AG08396 (cell line): ENCODE measurements around the gene LPCAT2.

Experiments
- DNase-seq: peaks from one replicate; pipeline ENCODE4 v3.0.0; 2012; ENCODE audit warnings: low spot score, mixed read lengths

Gene LPCAT2

DNA sequence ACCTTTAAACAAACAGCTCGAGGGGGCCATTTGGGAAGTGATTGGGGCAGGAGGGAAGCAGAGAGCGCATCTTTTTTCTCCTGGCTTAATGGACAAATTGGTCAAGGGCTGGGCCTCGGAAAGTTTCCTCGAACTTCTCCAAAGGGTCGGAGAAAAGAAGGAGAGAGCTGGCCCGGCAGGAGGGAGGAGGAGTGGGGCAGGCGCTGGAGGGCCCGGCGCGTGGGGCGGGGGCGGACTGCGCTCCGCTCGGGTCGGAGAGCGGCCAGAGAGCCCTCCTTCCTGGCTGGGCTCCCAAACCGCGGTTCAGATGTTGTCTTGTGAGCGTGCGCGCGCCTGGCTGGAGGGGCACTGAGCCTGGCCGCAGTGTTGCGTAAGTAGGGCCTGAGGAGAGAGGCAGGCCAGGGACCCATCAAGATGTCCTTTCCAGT lies 28.6 kb upstream of the LPCAT2 start:
- peak; percentile 91 for DNase-seq

DNA sequence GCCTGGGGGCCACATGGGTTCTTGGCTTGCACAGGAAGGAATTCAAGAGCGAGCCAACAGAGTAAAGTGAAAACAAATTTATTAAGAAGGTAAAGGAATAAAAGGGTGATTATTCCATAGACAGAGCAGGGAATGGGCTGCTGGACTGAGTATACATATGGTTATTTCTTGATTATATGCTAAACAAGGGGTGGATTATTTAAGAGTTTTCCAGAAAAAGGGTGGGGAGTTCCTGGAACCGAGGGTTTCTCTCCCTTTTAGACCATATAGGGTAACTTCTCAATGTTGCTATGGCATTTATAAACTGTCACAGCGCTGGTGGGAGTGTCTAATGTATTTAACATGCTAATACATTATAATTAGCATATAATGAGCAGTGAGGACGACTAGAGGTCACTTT lies 27.8 kb upstream of the LPCAT2 start:
- no peak for DNase-seq

DNA sequence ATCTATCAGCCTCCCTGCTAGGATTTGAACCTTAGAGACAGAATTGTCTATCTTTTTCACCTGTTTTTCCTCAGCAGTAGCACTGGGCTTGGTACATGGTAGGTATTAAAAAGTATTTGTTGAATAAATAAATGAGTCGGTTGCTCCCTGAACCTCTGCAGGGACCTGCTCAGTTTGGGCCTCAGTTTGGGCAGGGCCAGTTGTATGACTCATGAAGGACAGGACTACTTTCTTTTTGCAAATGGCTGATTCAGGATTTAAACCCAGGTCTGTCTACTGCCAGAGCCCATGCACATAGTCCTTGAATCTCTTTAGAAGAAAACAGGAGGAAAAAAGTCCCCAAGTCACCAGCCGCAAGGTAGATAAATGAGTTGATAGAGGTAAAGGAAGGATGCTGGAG lies 26.8 kb upstream of the LPCAT2 start:
- DNase-seq: peak; percentile 50

DNA sequence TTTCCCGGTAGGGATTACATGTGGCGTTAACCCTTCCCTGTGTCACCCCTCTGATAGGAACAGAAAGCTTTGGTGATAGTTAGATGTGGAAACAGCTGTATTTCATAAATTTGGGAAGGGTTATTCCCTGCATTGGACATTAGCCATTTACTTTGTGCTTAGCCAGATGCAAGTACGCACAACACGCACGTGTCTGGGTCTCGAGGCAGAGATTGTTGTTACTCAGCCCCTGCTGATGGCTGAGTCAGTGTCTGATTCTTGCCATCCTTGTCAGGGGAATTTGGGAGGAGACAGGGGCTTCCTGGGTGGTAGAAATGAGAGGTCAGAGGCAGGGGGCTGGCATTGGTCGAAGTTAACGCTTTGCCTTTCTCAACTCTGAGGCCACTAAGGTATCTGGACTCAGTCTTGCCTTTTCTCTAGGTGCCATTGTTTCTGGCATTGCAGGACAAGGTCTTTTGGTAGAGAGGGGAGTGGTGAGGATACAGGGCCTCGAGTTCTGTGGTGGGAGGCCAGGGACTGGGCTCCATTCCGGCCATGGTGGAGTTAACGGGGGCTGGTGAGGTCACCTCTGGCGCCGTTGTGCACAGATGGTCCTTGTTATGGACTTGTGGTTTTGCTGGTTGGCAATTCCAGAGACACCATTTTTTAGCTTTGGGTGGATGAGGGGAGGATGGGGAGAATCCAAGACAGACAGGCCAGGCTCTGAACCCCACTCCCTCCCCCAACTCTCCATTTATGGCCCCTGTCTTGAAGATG lies 21.6 kb upstream of the LPCAT2 start:
- peak; percentile 82 for DNase-seq

DNA sequence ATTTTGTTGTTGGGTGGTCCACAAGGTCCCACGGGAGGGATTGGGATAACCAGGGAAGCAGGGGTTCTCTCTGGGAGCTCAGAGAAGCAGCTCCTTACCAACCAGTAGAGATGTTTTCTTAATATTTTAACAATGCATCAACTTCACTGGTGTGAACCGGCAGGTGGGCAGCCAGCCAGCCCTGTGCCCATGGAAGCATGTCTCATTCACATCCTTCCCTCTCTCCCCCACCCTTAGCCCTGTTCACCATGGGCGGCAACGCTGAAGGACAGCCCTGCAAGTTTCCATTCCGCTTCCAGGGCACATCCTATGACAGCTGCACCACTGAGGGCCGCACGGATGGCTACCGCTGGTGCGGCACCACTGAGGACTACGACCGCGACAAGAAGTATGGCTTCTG lies 20.6 kb upstream of the LPCAT2 start:
- no peak for DNase-seq

DNA sequence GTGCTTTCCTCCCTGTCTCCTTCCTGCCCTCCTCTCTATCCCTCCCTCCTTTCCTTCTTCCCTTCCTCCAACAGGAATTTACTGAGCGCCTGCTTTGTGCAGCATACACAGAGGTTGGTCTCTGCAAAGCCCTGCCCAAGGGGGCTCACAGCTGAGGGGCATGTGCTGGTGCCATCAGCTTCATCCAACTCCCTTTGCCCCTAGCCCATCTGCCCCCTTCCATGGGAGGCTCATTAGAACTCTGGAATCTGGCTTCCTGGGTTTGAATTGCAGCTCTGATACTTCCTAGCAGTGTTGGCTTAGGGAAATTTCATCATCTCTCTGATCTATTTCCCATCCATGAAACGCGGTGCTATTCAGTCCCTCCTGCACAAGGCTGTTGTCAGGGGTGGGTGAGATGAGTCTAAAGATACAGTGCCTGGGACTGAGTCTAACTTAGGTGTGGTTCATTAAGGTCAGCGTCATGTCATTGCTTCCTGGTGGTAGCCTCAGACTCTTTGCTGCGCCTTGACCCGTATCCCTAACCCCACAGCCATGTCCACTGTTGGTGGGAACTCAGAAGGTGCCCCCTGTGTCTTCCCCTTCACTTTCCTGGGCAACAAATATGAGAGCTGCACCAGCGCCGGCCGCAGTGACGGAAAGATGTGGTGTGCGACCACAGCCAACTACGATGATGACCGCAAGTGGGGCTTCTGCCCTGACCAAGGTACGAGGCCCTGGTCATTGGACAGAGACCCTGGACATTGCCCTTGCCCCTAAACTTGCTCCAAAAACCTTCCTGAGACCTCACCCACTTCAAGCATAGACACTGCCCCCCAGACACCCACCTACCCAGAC lies 19.5 kb upstream of the LPCAT2 start:
- DNase-seq: no peak

DNA sequence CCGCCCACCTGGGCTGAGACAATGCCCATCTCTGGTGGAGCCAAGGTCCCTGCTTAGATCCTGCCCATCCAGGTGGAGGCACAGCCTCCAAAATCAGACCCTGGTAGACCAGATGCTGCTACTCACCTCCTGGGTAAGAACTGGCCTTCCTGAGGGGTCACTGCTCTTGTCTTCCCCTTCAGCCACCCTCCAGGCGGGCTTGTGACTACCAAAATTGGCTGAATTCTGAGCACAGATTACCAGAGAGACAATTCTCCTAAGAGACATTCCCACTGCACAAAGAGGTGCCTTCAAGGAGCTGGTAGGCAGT lies 19.0 kb upstream of the LPCAT2 start:
- no peak for DNase-seq

DNA sequence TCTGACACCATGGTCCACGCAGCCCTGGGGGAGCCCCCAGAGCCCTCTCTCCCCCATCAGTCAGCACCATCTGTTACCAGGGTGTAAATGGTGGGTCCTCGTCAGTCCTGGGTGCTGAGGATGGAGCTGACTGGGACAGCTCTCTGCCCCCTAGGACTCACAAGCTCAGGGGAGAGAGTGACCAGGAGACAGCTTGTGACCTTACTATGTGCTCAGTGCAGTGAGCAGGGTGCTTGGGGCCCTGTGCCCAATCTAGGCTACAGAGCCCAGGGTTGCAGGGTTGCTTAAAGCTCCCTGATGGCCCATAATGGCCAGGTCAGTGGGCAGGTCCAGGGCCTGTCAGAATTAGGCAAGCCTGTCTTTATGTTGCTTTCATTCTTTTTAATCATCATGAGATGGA lies 18.6 kb upstream of the LPCAT2 start:
- DNase-seq: no peak

DNA sequence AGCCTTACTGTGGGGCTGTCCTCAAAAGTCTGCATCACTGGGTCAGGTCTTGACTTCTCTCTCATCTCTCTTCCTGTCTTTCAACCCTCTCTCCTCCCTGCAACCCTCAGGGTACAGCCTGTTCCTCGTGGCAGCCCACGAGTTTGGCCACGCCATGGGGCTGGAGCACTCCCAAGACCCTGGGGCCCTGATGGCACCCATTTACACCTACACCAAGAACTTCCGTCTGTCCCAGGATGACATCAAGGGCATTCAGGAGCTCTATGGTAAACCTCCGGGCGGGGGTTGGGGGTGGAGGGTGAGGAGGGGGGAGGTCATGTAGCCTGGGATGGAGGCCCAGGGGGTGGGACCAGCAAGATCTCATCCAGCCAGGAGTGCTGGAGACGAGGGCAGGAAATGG lies 17.2 kb upstream of the LPCAT2 start:
- no peak for DNase-seq

DNA sequence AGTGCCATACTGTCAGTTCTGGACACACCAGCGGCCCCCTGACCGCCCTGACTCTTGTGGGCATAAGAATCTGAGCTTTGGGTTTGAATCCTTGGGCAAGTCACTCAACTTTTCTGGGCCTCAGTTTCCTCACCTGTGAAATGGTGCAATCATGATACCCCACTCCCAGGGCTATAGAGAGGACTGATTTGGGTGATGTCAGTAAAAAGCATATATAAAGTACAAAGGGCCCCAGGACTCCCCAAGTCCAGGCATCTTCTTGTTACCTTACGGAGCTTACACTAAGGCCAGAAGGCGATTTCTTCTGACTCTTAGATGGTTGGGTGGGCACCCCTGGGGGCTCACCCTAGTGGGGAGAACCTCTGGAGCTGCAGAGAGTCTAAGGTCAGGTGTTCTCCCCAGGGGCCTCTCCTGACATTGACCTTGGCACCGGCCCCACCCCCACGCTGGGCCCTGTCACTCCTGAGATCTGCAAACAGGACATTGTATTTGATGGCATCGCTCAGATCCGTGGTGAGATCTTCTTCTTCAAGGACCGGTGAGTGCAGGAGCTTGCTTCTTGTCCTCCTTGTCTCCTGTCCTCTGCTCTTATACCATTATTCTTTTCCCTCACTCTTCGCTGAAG lies 16.0 kb upstream of the LPCAT2 start:
- no peak for DNase-seq

DNA sequence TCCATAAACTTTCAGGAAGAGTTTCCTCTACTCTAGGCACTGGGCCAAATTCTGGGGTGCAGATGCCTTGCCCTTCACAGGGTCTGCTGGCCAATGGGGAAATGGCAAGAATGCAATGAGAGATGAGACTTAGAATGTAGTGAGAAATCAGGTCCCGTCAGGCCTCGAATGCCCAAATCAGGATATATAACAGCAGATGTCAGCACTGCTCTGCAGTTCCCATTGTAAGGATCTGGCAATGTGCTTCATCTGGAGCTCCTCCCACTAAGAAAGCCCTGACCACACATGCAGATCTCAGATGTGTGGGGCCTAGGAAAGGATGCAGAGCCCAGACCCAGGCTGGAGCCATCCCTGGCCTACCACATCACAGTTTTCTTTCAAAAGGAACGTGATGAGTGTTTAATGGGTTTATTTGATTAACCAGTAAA lies 13.9 kb upstream of the LPCAT2 start:
- peak; percentile 76 for DNase-seq

DNA sequence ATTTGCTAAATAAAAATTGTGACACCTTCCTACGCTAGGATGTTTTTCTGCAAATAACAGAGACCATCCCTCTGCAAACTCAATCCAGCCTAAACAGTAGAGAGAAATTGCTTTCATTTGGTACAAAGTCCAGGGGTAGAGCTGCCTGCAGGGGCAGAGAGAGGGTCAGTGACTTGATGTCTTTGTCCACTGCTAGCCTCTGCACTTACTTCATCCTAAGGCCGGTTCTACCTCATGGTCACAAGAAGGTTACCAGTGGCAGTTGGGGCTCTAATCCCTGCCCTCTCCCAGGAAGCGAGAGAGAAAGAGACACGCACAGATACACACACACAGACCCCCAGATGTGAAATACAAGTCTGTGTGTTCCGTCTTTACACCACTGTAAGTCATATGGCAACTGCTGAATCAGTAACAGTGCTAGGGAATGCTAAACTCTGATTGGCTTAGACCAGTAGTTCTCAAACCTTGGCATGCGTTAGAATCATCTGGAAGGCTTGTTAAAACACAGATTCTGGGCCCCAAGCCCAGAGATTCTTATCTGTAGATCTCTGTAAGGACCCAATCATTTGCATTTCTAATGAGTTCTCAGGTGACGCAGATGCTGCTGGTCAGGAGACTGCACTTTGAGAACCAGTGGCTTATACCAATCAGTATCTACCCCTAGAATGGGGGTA lies 13.1 kb upstream of the LPCAT2 start:
- DNase-seq: peak; percentile 38

DNA sequence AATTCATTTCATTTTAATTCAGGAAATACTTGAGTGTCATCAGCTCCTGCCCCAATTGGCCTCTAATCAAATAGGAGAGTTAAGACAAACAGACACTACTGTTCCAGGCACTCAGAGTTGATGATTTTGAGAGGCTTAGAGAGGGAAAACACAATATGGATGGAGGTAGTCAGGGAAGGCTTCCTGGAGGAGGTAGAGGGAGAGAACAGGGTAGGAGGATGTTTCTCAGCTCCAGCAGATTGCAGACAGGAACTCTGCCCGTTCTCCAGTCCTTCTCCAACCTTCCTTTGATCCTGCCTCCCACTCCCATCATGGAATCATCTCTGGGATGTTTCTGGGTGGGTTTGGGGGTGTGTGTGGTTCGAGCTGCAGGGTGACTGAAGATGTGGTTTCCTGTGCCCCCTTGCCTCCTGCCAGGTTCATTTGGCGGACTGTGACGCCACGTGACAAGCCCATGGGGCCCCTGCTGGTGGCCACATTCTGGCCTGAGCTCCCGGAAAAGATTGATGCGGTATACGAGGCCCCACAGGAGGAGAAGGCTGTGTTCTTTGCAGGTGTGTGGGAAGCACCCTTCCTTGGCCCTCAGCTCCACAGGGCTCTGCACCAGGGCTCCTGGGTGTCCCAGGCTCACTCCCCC lies 12.2 kb upstream of the LPCAT2 start:
- no peak for DNase-seq

DNA sequence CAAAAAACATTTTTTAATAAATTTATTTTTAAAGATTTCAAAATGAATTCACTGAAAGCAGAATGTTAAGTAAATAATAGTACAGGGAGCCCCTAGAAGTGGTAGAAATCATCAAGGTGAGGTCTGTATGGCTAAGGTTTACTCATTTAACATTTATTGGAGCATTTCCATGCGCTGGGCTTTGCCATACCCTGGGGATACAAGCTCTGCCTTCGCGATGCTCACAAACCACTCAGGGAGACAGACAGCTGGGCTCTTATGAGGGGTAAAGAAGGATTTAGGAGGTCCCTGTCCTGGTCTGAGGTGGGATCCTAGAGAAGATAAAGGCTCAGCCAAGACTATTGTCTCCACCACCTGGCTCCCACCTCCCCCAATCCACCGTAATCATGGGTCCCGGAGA lies 11.3 kb upstream of the LPCAT2 start:
- no peak for DNase-seq

DNA sequence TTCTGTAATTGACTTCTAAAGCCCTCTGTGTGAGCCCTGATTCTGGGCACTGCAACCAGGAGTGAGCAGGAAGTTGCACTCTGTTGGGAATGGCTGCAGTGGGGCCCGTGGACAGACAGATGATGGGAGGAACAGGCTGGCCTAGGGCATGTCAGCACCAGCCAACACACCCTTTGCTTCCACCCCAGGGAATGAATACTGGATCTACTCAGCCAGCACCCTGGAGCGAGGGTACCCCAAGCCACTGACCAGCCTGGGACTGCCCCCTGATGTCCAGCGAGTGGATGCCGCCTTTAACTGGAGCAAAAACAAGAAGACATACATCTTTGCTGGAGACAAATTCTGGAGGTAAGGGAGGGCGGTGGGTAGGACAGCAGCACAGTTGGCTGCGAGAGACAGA lies 10.8 kb upstream of the LPCAT2 start:
- no peak for DNase-seq

DNA sequence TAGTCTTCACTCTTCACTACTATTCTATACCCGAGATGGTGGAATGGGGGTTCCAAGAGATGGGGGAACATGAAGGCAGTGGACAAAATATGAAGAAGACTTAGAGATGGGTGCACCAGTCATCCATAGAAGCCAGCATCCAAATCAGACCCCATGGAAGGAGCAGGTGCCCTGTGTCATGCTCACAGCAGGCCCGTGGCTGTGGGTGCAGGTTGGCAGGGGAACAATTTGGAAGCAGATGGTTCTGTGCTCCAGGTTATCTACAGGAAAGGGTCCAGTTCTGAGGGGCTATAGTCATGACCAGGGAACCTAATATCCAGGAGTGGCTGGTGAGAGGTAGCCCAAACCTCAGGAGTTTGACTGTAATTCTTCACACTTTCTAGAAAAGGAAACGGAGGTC lies 9.6 kb upstream of the LPCAT2 start:
- no peak for DNase-seq

DNA sequence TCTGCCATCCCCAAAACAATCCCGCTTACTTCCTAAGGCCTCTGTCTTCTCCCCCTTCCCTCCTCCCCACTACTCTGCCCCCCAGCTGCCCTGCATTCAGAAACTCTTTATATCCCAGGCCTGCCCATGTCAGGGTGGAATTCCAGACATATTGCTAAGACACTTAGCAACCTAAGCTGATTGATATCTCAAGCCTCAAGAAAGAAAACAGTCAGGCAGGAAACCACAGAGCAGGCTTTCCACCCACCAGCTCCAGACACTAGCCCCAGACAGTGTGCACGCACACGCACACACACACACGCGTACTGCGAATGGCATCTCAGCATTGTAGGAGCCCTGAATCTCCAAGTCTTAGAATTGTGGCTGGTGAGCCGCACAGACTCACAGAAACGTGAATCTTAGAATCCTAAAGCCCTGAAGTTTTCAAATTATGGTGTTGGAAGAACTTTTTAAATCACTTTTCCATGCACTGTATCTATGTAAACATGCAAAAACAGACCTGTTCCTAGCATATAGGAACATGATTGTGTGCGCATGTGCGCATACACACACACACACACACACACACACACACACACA lies 8.8 kb upstream of the LPCAT2 start:
- DNase-seq: peak; percentile 84

DNA sequence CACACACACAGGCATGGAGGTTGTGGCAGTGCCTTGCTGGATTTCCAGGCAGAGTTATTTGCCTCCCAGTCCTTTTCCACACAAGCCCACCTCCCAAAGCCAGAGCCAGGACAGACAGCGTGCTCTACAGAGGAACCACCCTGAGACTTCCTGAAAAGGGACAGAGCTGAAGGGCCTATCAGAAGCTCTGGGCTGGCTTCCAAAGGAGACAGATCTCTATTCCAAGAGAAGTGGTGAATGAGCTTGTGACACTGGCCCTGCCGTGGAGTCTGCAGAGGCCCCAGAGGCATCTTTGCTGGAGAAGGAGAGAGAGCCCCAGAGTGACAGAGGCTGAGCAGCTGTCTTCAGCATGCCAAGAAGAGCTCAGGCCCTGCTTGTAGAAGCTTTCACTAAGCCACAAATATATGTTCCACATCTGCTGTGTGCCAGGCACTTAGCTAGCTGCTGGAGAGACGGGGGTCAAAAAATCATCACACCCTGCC lies 8.3 kb upstream of the LPCAT2 start:
- no peak for DNase-seq

DNA sequence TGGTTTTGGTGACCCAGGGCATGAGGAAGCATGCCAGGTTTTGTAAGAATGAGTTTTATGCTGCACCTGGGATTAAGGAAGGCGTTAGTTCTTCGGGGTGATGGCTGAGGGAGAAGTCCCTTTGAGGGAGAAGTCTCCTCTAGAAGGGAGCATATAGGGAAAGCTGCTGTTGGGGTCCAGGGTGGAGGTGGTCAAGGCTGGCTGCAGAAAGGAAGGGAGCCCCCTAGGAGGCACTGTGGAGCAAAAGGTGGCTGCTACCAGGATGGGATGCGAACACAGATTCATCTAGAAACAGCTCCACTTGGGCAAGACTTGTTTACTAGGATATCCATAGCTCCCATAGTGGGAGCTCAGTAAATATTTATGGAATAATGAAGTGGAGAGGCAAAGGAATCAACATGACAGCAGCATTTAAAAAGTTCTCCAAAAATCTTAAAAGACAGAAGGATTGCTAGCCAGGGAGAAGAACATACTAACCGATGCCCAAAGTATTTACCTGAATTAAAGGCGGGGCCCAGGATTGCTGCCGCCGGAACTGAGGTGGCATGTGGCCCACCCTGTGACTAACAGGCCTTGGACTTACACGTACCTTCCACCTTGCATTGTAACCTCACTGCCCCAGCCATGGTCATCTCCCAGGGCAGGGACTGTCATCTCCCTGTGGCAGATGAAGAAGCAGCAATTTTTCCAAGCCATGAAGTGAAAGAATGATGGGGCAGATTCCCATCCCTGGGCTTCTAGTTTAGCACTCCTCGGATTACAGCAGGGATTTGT lies 7.1 kb upstream of the LPCAT2 start:
- no peak for DNase-seq

DNA sequence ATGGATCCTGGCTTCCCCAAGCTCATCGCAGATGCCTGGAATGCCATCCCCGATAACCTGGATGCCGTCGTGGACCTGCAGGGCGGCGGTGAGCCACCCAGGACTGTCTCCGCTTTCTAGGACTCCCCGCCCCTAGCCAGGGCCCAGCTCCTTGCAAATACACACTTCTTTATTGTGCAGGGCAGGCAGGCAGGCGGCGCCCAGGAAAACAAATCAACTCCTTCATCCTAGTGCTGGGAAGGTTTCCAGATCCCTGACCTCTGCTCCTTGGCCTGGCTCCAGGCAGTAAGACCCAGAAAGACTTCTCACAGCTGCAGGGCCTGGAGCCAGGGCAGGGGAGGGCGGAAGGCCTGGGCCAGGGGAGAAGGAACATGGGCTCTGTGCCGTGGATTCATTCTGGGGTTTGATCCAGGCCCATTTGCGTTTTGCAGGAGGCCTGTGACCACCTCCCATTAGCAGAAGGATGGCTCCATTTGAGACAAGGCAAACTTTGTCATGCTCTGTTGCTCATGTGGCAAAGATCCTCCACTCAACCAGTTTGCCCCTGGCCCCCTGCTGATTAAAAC lies 6.0 kb upstream of the LPCAT2 start:
- peak; percentile 58 for DNase-seq
